IMR-90 (cell line): Measurements from ENCODE around the gene VSTM5. TPM values are rescaled to one million over a fixed set of nuclear protein-coding genes. Genes with fewer than 3 reads are reported as not detected.

Source experiments
- ATAC-seq: fragments of 200-7000 bp; cut with Tn5 transposase; 2 replicates; pipeline ENCODE4 v1.9.1; 2020; ENCODE audit warnings: low read depth, mild to moderate bottlenecking, moderate library complexity
- BruUV-seq: library from RNA; stranded (reverse); fragments of 400-500 nt; replicated peaks from 2 replicates; lab custom pipeline; 2021; lab: Mats Ljungman, UMichigan
- CTCF ChIA-PET: fragments of 300-600 bp; formaldehyde crosslinking; extraction: SDS; loops from one replicate; lab custom pipeline; 2021; ENCODE audit warnings: antibody characterized with exemption; lab: Yijun Ruan, JAX
- POLR2A ChIA-PET: fragments of 300-600 bp; sonication (Branson Sonifier 250); formaldehyde crosslinking; loops from one replicate; lab custom pipeline; 2022; ENCODE audit warnings: antibody characterized with exemption; ENCODE audit not compliant: unreplicated experiment; lab: Charles Lee
- DNase-seq: peaks from one replicate; pipeline ENCODE4 v3.0.0; 2013
- H2AFZ ChIP-seq: replicated peaks from 2 replicates; pipeline ENCODE3; 2013; ENCODE audit warnings: low read length, mild to moderate bottlenecking; ENCODE audit not compliant: poor library complexity
- H2AK5ac ChIP-seq: 2 replicates; pipeline ENCODE4 v1.6.1; 2013; ENCODE audit warnings: low read depth, low read length, inconsistent platforms
- H2AK9ac ChIP-seq: replicated peaks from 2 replicates; pipeline ENCODE3; 2013; ENCODE audit warnings: mild to moderate bottlenecking, low read depth, low read length, moderate library complexity; ENCODE audit not compliant: poor library complexity
- H2BK120ac ChIP-seq: 2 replicates; pipeline ENCODE4 v1.6.1; 2013; ENCODE audit warnings: low read depth, low read length, inconsistent platforms
- H2BK15ac ChIP-seq: 3 replicates; pipeline ENCODE4 v1.6.1; 2013; ENCODE audit warnings: low read depth, low read length, inconsistent platforms
- H2BK20ac ChIP-seq: 2 replicates; pipeline ENCODE4 v1.6.1; 2013; ENCODE audit warnings: low read depth, mild to moderate bottlenecking, inconsistent platforms, low read length, moderate library complexity
- H2BK5ac ChIP-seq: 2 replicates; pipeline ENCODE4 v1.6.1; 2013; ENCODE audit warnings: mild to moderate bottlenecking, low read depth, low read length, inconsistent platforms; ENCODE audit not compliant: poor library complexity, severe bottlenecking
- H3K14ac ChIP-seq: replicated peaks from 2 replicates; pipeline ENCODE4 v1.6.1; 2013; ENCODE audit warnings: low read depth, low read length, inconsistent platforms
- H3K18ac ChIP-seq: 2 replicates; pipeline ENCODE4 v1.6.1; 2013; ENCODE audit warnings: low read depth, low read length, control low read depth
- H3K23ac ChIP-seq: 2 replicates; pipeline ENCODE4 v1.6.1; 2013; ENCODE audit warnings: low read depth, low read length, inconsistent platforms
- H3K27ac ChIP-seq: 2 replicates; pipeline ENCODE4 v1.5.1; 2013; ENCODE audit warnings: mild to moderate bottlenecking, control low read depth, low read length; ENCODE audit not compliant: insufficient read depth
- H3K27me3 ChIP-seq: 2 replicates; pipeline ENCODE4 v1.6.1; 2013; ENCODE audit warnings: low read length; ENCODE audit not compliant: control insufficient read depth, insufficient read depth
- H3K36me3 ChIP-seq: 2 replicates; pipeline ENCODE4 v1.6.1; 2013; ENCODE audit warnings: low read length, mixed read lengths; ENCODE audit not compliant: control insufficient read depth, insufficient read depth
- H3K4ac ChIP-seq: 2 replicates; pipeline ENCODE4 v1.6.1; 2013; ENCODE audit warnings: low read depth, low read length, inconsistent platforms
- H3K4me1 ChIP-seq: 2 replicates; pipeline ENCODE4 v1.6.1; 2013; ENCODE audit warnings: low read length, mixed read lengths; ENCODE audit not compliant: control insufficient read depth, insufficient read depth
- H3K4me2 ChIP-seq: 2 replicates; pipeline ENCODE4 v1.6.1; 2013; ENCODE audit warnings: low read depth, mild to moderate bottlenecking, control low read depth, low read length, moderate library complexity
- H3K4me3 ChIP-seq: 2 replicates; pipeline ENCODE4 v1.5.1; 2013; ENCODE audit warnings: low read depth, mild to moderate bottlenecking, control low read depth, low read length, moderate library complexity; ENCODE audit not compliant: insufficient read depth
- H3K56ac ChIP-seq: 2 replicates; pipeline ENCODE4 v1.6.1; 2013; ENCODE audit warnings: low read length, inconsistent platforms; ENCODE audit not compliant: insufficient read depth; ENCODE audit errors: extremely low read depth
- H3K79me1 ChIP-seq, 2 experiments: 2 replicates each; pipeline ENCODE4 v1.6.1; 2013; ENCODE audit warnings: low read length in 2 of 2, inconsistent platforms in 1 of 2, low read depth in 1 of 2
- H3K9ac ChIP-seq: 2 replicates; pipeline ENCODE4 v1.6.1; 2013; ENCODE audit warnings: low read depth, low read length, control low read depth
- H3K9me1 ChIP-seq: 2 replicates; pipeline ENCODE4 v1.6.1; 2013; ENCODE audit warnings: low read length, inconsistent platforms; ENCODE audit not compliant: insufficient read depth
- H3K9me3 ChIP-seq: 2 replicates; pipeline ENCODE4 v1.6.1; 2013; ENCODE audit warnings: low read length; ENCODE audit not compliant: control insufficient read depth, insufficient read depth
- H4K20me1 ChIP-seq: 2 replicates; pipeline ENCODE4 v1.6.1; 2013; ENCODE audit warnings: low read length, inconsistent platforms; ENCODE audit not compliant: insufficient read depth
- H4K5ac ChIP-seq: 2 replicates; pipeline ENCODE4 v1.6.1; 2013; ENCODE audit warnings: mild to moderate bottlenecking, low read depth, low read length, control low read depth
- H4K8ac ChIP-seq, 2 experiments: 2 replicates each; pipeline ENCODE4 v1.6.1; 2013; ENCODE audit warnings: low read depth in 2 of 2, low read length in 2 of 2, control low read depth in 1 of 2, inconsistent platforms in 1 of 2
- H4K91ac ChIP-seq: 2 replicates; pipeline ENCODE4 v1.6.1; 2013; ENCODE audit warnings: low read depth, low read length, inconsistent platforms; ENCODE audit not compliant: insufficient read depth
- BHLHE40 ChIP-seq: fragments of 150-350 bp; IDR thresholded peaks from 2 replicates; pipeline ENCODE4 v1.6.1; 2016; ENCODE audit warnings: mild to moderate bottlenecking, low read depth, low read length
- CEBPB ChIP-seq: IDR thresholded peaks from 2 replicates; pipeline ENCODE4 v1.6.1; 2012; ENCODE audit warnings: low read depth, low read length, improper control_type of control experiment
- CHD1 ChIP-seq: IDR thresholded peaks from 2 replicates; pipeline ENCODE4 v1.6.1; 2012; ENCODE audit warnings: low read depth, low read length, improper control_type of control experiment
- FOS ChIP-seq: fragments of 150-350 bp; IDR thresholded peaks from 2 replicates; pipeline ENCODE4 v1.6.1; 2016; ENCODE audit warnings: low read depth, low read length
- MAFK ChIP-seq: IDR thresholded peaks from 2 replicates; pipeline ENCODE4 v1.6.1; 2012; ENCODE audit warnings: low read depth, low read length, improper control_type of control experiment
- NFE2L2 ChIP-seq: fragments of 150-350 bp; IDR thresholded peaks from 2 replicates; pipeline ENCODE4 v1.6.1; 2016; ENCODE audit warnings: low read depth, mild to moderate bottlenecking, low read length
- RAD21 ChIP-seq: IDR thresholded peaks from 2 replicates; pipeline ENCODE4 v1.6.1; 2012; ENCODE audit warnings: low read length, improper control_type of control experiment
- RCOR1 ChIP-seq: IDR thresholded peaks from 2 replicates; pipeline ENCODE4 v1.6.1; 2012; ENCODE audit warnings: mild to moderate bottlenecking, low read length, improper control_type of control experiment; ENCODE audit not compliant: insufficient replicate concordance
- SMC3 ChIP-seq: fragments of 150-350 bp; IDR thresholded peaks from 2 replicates; pipeline ENCODE4 v1.6.1; 2016; ENCODE audit warnings: low read depth, mild to moderate bottlenecking, antibody characterized with exemption, low read length, moderate library complexity
- USF2 ChIP-seq: fragments of 150-350 bp; IDR thresholded peaks from 2 replicates; pipeline ENCODE4 v1.6.1; 2017; ENCODE audit warnings: mild to moderate bottlenecking, antibody characterized with exemption, low read length, low read depth
- WGBS, 2 experiments: methylation state at CpG; one replicate each; pipeline versions ENCODE4 v1.1.5 to v1.1.7; 2013; ENCODE audit warnings: missing lambda C conversion rate in 2 of 2; ENCODE audit not compliant: insufficient read length in 1 of 2; ENCODE audit errors: extremely low coverage in 2 of 2; 5-methylcytosine and 5-hydroxymethylcytosine counted together
- dilution Hi-C: fragments of 300-500 bp; cut with HindIII; formaldehyde crosslinking; loops from one replicate; pipeline ENCODE4 v1.14.3; 2018; ENCODE audit warnings: low sequenced_read_pairs; ENCODE audit not compliant: unreplicated experiment
- in situ Hi-C: fragments of 300-500 bp; cut with MboI; formaldehyde crosslinking; loops from 3 replicates; pipeline ENCODE4 v1.14.3; 2019; ENCODE audit warnings: low sequenced_read_pairs, inconsistent platforms, mixed read lengths
- intact Hi-C: fragments of 100-400 bp; cut with micrococcal nuclease; formaldehyde crosslinking; loops from 2 replicates; pipeline ENCODE4 v1.10.0; 2022
- polyA plus RNA-seq, 3 experiments: library from polyadenylated mRNA; depleted of rRNA; stranded (reverse); fragments of >200 nt; gene quantifications; 2 replicates each; pipeline ENCODE4 v1.2.3, GENCODE V29; 2012; ENCODE audit warnings: low replicate concordance in 1 of 3
- total RNA-seq: library from RNA; depleted of rRNA; stranded (reverse); fragments of >200 nt; gene quantifications from 2 replicates; pipeline ENCODE4 v1.2.3, GENCODE V29; 2012

Gene VSTM5
- total and polyA plus RNA-seq, 2 of the 4 experiments (the other 2 are of a cell fraction) = 0.36 to 0.43 TPM

- ChIA-PET CTCF (no interaction called here), POLR2A (no interaction called here)
- no peak overlapping the region for H2AK5ac ChIP-seq
- no peak overlapping the region for H2BK20ac ChIP-seq
- H3K9me1 ChIP-seq = peaks cover 3% of the 10 kb centered on the region; the same call in 1 of the 2 replicates
- H3K4me1 ChIP-seq = peaks cover 5% of the 10 kb centered on the region
- H2AK9ac ChIP-seq = no peak overlapping the region
- no peaks in the 10 kb centered on the region for H3K27me3 ChIP-seq
- no TSS peak for BruUV-seq
- H3K79me1 ChIP-seq = no peaks in the 10 kb centered on the region
- H3K36me3 ChIP-seq = no peaks in the 10 kb centered on the region
- no CpG with 5 or more reads among the region's 2 CpGs for WGBS, 2 experiments
- H3K4ac ChIP-seq = no peak overlapping the region
- ATAC-seq (no peak), DNase-seq (no peak)
- intact Hi-C loops = no loop called here
- H3K9ac ChIP-seq = no peak overlapping the region
- no peak overlapping the region for H3K27ac ChIP-seq
- H4K8ac ChIP-seq = no peak overlapping the region
- H3K14ac ChIP-seq = no peak overlapping the region
- no peak overlapping the region for H2BK5ac ChIP-seq
- no peak overlapping the region for H3K23ac ChIP-seq
- no peaks in the 10 kb centered on the region for H4K20me1 ChIP-seq
- H3K9me3 ChIP-seq = no peaks in the 10 kb centered on the region
- H3K4me2 ChIP-seq = no peak overlapping the region
- H3K4me3 ChIP-seq = no peak overlapping the region
- H4K5ac ChIP-seq = no peak overlapping the region
- no peak overlapping the region for H4K91ac ChIP-seq
- H2BK120ac ChIP-seq = no peak overlapping the region
- H3K56ac ChIP-seq = no peak overlapping the region
- dilution Hi-C loops = no loop called here
- H2AFZ ChIP-seq = no peak overlapping the region
- TF ChIP-seq NFE2L2 (no peak), RAD21 (no peak), USF2 (no peak), CHD1 (no peak), RCOR1 (no peak), CEBPB (no peak), SMC3 (no peak), BHLHE40 (no peak), FOS (no peak), MAFK (no peak)
- H3K18ac ChIP-seq = no peak overlapping the region
- in situ Hi-C loops = no loop called here
- H2BK15ac ChIP-seq = no peak overlapping the region
These were observed 9.0 kb downstream of the VSTM5 start for GRCh38 chr11:93841446-93841845.
